ENCODE results near the gene RAPGEF6. TPM values are rescaled to one million over a fixed set of nuclear protein-coding genes. Genes with fewer than 3 reads are reported as not detected.
A peak's percentile ranks its signal among the peaks of the same experiment; 100 is the strongest.

Gene RAPGEF6
- total and polyA plus RNA-seq, 4 experiments from 2014 or later: 18.0 to 121 (median 73.0) TPM

DNA sequence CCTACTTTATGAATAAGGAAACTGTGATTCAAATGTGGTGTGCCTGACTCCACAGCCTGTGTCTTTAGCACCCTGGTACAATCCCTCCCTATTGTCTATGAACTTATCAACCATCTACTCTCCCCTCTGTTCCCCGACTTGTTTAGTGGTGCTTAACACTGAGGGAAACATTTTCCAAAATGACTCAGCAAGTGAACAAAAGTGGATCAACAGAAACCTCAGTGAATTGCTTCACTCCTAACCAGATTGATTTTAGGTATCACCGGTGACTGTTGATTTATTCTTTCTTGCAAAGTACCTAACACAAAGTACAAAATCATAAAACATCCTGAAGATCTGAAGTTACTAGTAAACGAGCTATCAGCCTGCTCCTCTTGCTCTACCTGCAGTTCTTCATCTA lies 42.1 kb upstream of the RAPGEF6 start:
- H3K9me3 ChIP-seq (ENCODE audit: control insufficient read depth in 1 of 2, low read length in 2 of 2): no peaks in the 10 kb centered on the region
- intact Hi-C loops (cut with micrococcal nuclease): loop anchor here (10.0 kb wide), 1 partner anchor 328 kb away; no protein-coding TSS in a partner anchor

DNA sequence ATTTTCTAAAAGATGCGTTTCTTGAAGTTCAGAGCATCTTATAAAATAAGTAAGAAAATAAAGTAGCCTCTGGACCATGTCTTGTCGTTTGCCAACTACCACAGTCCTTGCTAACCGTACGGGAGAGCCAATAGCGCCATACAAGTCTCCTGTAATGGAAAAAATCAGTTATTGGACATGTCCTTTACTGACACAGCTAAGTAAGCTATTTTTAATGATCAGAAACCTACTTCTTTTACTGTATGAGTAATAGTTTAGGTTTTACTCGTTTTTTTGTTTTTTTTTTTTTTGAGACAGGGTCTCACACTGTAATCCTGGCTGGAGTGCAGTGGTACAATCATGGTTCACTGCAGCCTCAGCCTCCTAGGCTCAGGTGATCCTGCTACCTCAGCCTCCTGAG lies 37.7 kb upstream of the RAPGEF6 start:
- H3K27ac ChIP-seq (ENCODE audit: low read depth, low read length): no peak overlapping the region
- H3K27me3 ChIP-seq (ENCODE audit: insufficient read depth, low read length): no peaks in the 10 kb centered on the region
- no peak overlapping the region for H3K27ac Mint-ChIP-seq
- H3K9me3 Mint-ChIP-seq: no peaks in the 10 kb centered on the region
- intact Hi-C loops (cut with micrococcal nuclease): loop anchor here (10.0 kb wide), 1 partner anchor 332 kb away; no protein-coding TSS in a partner anchor
- H3K36me3 ChIP-seq (ENCODE audit: insufficient read depth, low read length): no peaks in the 10 kb centered on the region
- no peaks in the 10 kb centered on the region for H3K9me3 ChIP-seq (ENCODE audit: control insufficient read depth in 1 of 2, low read length in 2 of 2)
- peaks cover 0 to 7% (median 4%) of the 10 kb centered on the region in 4 donors for H3K4me1 Mint-ChIP-seq
- H3K27me3 Mint-ChIP-seq: no peaks in the 10 kb centered on the region
- no peak overlapping the region for H3K4me3 Mint-ChIP-seq
- DNase-seq: no peak
- peaks cover 56 to 69% of the 10 kb centered on the region in 2 donors for H3K36me3 Mint-ChIP-seq
- no peaks in the 10 kb centered on the region for H3K4me1 ChIP-seq (ENCODE audit: insufficient read depth, low read length)
- ChIA-PET POLR2A (ENCODE audit: partially characterized antibody) (interaction anchor here (0.9 kb wide), 1 partner anchor 37 kb away, joined by 3 read pairs; no protein-coding TSS in a partner anchor), CTCF (ENCODE audit: partially characterized antibody) (interaction anchor here (1.0 kb wide), 1 partner anchor 84 kb away, joined by 3 read pairs; no protein-coding TSS in a partner anchor)
- no peak overlapping the region for H3K4me3 ChIP-seq (ENCODE audit: low read length in 2 of 2)

More for the DNA sequence above, 42.1 kb upstream of the RAPGEF6 start:
- H3K9me3 Mint-ChIP-seq: no peaks in the 10 kb centered on the region
- no peak overlapping the region for H3K4me3 Mint-ChIP-seq
- no peaks in the 10 kb centered on the region for H3K4me1 ChIP-seq (ENCODE audit: insufficient read depth, low read length)
- H3K27me3 ChIP-seq (ENCODE audit: insufficient read depth, low read length): no peaks in the 10 kb centered on the region
- no peaks in the 10 kb centered on the region for H3K36me3 ChIP-seq (ENCODE audit: insufficient read depth, low read length)
- ChIA-PET POLR2A (ENCODE audit: partially characterized antibody) (no interaction called here), CTCF (ENCODE audit: partially characterized antibody) (interaction anchor here (1.6 kb wide), 1 partner anchor 87 kb away, joined by 5 read pairs; no protein-coding TSS in a partner anchor)
- H3K27me3 Mint-ChIP-seq: no peaks in the 10 kb centered on the region
- H3K36me3 Mint-ChIP-seq: peaks cover 49 to 51% of the 10 kb centered on the region in 2 donors
- H3K27ac Mint-ChIP-seq: no peak overlapping the region
- H3K4me1 Mint-ChIP-seq: peaks cover 0 to 4% (median 2%) of the 10 kb centered on the region in 4 donors
- H3K4me3 ChIP-seq (ENCODE audit: low read length in 2 of 2): no peak overlapping the region
- H3K27ac ChIP-seq (ENCODE audit: low read depth, low read length): no peak overlapping the region
- no peak for DNase-seq

DNA sequence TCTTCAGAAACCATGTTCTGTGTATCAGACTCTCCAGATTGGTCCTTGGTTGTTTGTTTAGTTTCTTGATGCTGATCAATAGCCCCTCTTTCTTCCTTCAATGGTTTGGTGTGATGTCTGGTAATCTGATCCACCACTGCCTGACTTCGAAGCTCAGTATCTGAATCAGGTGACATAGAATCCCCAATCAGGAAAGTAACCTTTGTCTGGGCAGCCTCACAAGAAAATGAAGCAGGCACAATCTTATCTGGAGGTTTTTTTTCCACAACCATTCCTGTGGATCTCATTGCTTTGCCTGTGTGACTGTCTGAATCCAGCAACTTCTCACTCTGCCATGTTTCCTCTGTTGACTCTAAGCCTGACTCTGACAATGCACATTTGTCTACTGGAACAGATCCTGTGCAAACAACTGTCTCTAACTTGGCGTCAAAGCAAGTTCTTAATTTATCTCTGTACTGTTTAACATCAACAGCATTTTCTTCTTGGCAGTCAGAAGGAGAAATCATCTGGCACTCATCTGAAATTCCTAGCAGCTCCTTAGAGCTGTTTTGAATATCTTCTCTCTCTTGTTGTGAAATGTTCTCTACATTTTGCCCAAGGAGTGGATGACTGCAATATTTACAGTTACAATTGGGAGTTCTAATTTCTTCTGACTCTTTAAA lies 37.1 kb upstream of the RAPGEF6 start:
- DNase-seq: no peak
- Histone ChIP-seq H3K36me3 (ENCODE audit: insufficient read depth, low read length) (no peaks in the 10 kb centered on the region), H3K4me3 (ENCODE audit: low read length in 2 of 2) (no peak overlapping the region), H3K27me3 (ENCODE audit: insufficient read depth, low read length) (no peaks in the 10 kb centered on the region), H3K9me3 (ENCODE audit: control insufficient read depth in 1 of 2, low read length in 2 of 2) (no peaks in the 10 kb centered on the region), H3K27ac (ENCODE audit: low read depth, low read length) (no peak overlapping the region), H3K4me1 (ENCODE audit: insufficient read depth, low read length) (no peaks in the 10 kb centered on the region)
- Mint-ChIP-seq H3K4me3 (peak overlapping the region in 1 of 8 donors; percentile 57), H3K9me3 (no peaks in the 10 kb centered on the region), H3K36me3 (peaks cover 57 to 66% of the 10 kb centered on the region in 2 donors), H3K27ac (peak overlapping the region in 6 of 7 donors; percentile 19 to 85 (median 35)), H3K4me1 (peaks cover 0 to 7% (median 4%) of the 10 kb centered on the region in 4 donors), H3K27me3 (no peaks in the 10 kb centered on the region)
- intact Hi-C loops (cut with micrococcal nuclease): loop anchor here (10.0 kb wide), 1 partner anchor 333 kb away; no protein-coding TSS in a partner anchor
- ChIA-PET CTCF (ENCODE audit: partially characterized antibody) (no interaction called here), POLR2A (ENCODE audit: partially characterized antibody) (interaction anchor here (0.9 kb wide), 1 partner anchor 37 kb away, joined by 3 read pairs; no protein-coding TSS in a partner anchor)

DNA sequence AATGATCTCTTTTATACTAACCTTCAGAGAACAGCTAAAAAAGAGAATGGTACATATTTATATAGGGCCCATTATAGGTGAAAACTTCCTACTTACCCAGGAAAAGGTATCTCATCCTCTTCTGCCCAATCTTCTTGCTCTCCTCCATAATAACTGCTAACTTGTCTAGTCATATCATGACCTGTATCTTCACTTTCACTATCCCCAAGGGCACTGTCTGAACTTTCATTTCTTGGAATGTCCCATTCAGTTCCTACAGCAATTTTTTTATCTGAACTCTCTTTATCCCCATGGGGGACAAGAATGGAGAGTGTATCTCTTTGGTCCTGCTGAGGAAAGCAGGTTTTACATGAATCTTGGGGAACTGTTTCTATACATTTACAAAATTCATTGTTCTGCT lies 36.4 kb upstream of the RAPGEF6 start:
- Mint-ChIP-seq H3K4me3 (no peak overlapping the region), H3K36me3 (peaks cover 56 to 62% of the 10 kb centered on the region in 2 donors), H3K4me1 (peaks cover 0 to 7% (median 4%) of the 10 kb centered on the region in 4 donors), H3K27me3 (no peaks in the 10 kb centered on the region), H3K27ac (peak overlapping the region in 3 of 7 donors; percentile 4 to 45 (median 7)), H3K9me3 (no peaks in the 10 kb centered on the region)
- no peak overlapping the region for H3K4me3 ChIP-seq (ENCODE audit: low read length in 2 of 2)
- no peak overlapping the region for H3K27ac ChIP-seq (ENCODE audit: low read depth, low read length)
- H3K4me1 ChIP-seq (ENCODE audit: insufficient read depth, low read length): no peaks in the 10 kb centered on the region
- CTCF ChIA-PET (ENCODE audit: partially characterized antibody): no interaction called here
- H3K27me3 ChIP-seq (ENCODE audit: insufficient read depth, low read length): no peaks in the 10 kb centered on the region
- intact Hi-C loops (cut with micrococcal nuclease): loop anchor here (10.0 kb wide), 1 partner anchor 333 kb away; no protein-coding TSS in a partner anchor
- no peak for DNase-seq
- H3K36me3 ChIP-seq (ENCODE audit: insufficient read depth, low read length): no peaks in the 10 kb centered on the region
- POLR2A ChIA-PET (ENCODE audit: partially characterized antibody): interaction anchor here (1.0 kb wide), 1 partner anchor 36 kb away, joined by 4 read pairs; no protein-coding TSS in a partner anchor
- H3K9me3 ChIP-seq (ENCODE audit: control insufficient read depth in 1 of 2, low read length in 2 of 2): no peaks in the 10 kb centered on the region

DNA sequence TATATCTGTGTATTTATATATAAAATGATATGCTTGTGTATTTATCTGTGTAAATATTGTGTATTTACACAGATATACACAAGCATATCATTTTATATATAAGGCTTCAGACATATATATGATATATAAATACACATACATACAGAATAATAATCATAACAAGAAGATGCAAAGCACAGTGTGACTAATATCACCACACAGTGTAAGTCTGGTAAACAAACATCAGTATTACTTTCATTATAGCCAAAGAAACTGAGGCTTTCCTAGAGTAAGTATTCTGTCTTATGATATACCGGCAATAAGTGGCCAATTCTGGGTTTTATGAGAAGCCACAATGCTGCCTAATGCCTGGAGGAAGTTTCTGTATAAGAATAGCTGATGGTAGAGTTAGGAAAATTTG lies 29.9 kb upstream of the RAPGEF6 start:
- ChIA-PET CTCF (ENCODE audit: partially characterized antibody) (interaction anchor here (0.9 to 2.5 kb wide), 2 partner anchors 29 to 342 kb away, joined by 3 to 9 read pairs; no protein-coding TSS in a partner anchor), POLR2A (ENCODE audit: partially characterized antibody) (interaction anchor here (1.8 kb wide), 1 partner anchor 29 kb away, joined by 5 read pairs; the partner anchor contains the start of gene RAPGEF6)
- H3K36me3 ChIP-seq (ENCODE audit: insufficient read depth, low read length): peaks cover 5% of the 10 kb centered on the region
- Mint-ChIP-seq H3K27me3 (no peaks in the 10 kb centered on the region), H3K4me3 (no peak overlapping the region), H3K36me3 (peaks cover 57 to 60% of the 10 kb centered on the region in 2 donors), H3K27ac (no peak overlapping the region), H3K4me1 (no peaks in the 10 kb centered on the region), H3K9me3 (peaks cover 0 to 22% (median 11%) of the 10 kb centered on the region in 8 donors)
- intact Hi-C loops (cut with micrococcal nuclease): no loop called here
- no peak overlapping the region for H3K4me3 ChIP-seq (ENCODE audit: low read length in 2 of 2)
- no peak overlapping the region for H3K27ac ChIP-seq (ENCODE audit: low read depth, low read length)
- H3K27me3 ChIP-seq (ENCODE audit: insufficient read depth, low read length): no peaks in the 10 kb centered on the region
- H3K4me1 ChIP-seq (ENCODE audit: insufficient read depth, low read length): no peaks in the 10 kb centered on the region
- DNase-seq: no peak
- no peaks in the 10 kb centered on the region for H3K9me3 ChIP-seq (ENCODE audit: control insufficient read depth in 1 of 2, low read length in 2 of 2)

DNA sequence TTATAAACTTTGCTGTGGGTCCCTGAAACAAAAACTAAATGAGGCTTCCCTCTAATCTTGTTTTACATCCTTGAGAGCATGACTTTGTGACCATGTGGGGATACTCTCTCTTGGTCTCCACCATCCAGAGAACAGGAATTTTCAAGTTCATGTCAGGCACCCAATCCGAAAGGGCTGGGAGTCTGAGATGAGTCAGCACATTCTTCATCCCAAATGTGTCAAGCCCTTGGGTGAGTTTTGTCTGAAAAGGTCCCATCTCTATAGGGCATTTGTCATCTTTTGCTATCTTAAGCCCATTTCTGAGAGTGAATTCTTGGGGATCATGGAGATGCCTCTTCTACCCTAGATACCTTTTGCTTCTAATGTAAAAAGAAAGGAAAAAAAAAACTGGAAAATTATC lies 26.9 kb upstream of the RAPGEF6 start:
- Histone ChIP-seq H3K4me1 (ENCODE audit: insufficient read depth, low read length) (no peaks in the 10 kb centered on the region), H3K36me3 (ENCODE audit: insufficient read depth, low read length) (peaks cover 7% of the 10 kb centered on the region), H3K27me3 (ENCODE audit: insufficient read depth, low read length) (no peaks in the 10 kb centered on the region), H3K9me3 (ENCODE audit: control insufficient read depth in 1 of 2, low read length in 2 of 2) (no peaks in the 10 kb centered on the region), H3K27ac (ENCODE audit: low read depth, low read length) (no peak overlapping the region), H3K4me3 (ENCODE audit: low read length in 2 of 2) (no peak overlapping the region)
- CTCF ChIA-PET (ENCODE audit: partially characterized antibody): no interaction called here
- H3K4me1 Mint-ChIP-seq: peaks cover 0 to 8% (median 0%) of the 10 kb centered on the region in 4 donors
- no peak overlapping the region for H3K27ac Mint-ChIP-seq
- H3K27me3 Mint-ChIP-seq: no peaks in the 10 kb centered on the region
- no peak overlapping the region for H3K4me3 Mint-ChIP-seq
- intact Hi-C loops (cut with micrococcal nuclease): no loop called here
- H3K9me3 Mint-ChIP-seq: peaks cover 0 to 26% (median 12%) of the 10 kb centered on the region in 8 donors
- H3K36me3 Mint-ChIP-seq: peaks cover 55 to 62% of the 10 kb centered on the region in 2 donors
- no peak for DNase-seq
- POLR2A ChIA-PET (ENCODE audit: partially characterized antibody): interaction anchor here (0.6 kb wide), 1 partner anchor 449 kb away, joined by 3 read pairs; no protein-coding TSS in a partner anchor

DNA sequence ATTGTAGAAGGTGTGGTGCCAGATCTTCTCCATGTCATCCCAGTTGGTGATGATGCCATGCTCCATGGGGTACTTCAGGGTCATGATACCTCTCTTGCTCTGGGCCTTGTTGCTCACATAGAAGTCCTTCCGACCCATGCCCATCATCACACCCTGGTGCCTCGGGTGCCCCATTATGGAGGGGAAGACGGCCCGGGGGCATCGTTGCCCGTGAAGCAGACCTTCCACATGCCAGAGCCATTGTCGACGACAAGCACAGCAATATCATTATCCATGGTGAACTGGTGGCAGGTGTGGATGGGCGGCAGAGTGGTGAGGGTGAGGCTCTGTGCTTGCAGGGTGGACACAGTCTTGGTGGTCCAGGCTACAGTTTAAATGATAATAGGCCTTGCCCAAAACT lies 24.8 kb upstream of the RAPGEF6 start:
- no peak overlapping the region for H3K27ac ChIP-seq (ENCODE audit: low read depth, low read length)
- Mint-ChIP-seq H3K27me3 (no peaks in the 10 kb centered on the region), H3K4me3 (no peak overlapping the region), H3K36me3 (peaks cover 58 to 64% of the 10 kb centered on the region in 2 donors), H3K27ac (peak overlapping the region in 1 of 7 donors; percentile 5), H3K9me3 (peaks cover 0 to 26% (median 12%) of the 10 kb centered on the region in 8 donors), H3K4me1 (peaks cover 0 to 8% (median 0%) of the 10 kb centered on the region in 4 donors)
- POLR2A ChIA-PET (ENCODE audit: partially characterized antibody): no interaction called here
- CTCF ChIA-PET (ENCODE audit: partially characterized antibody): interaction anchor here (1.2 kb wide), 1 partner anchor 21 kb away, joined by 3 read pairs; no protein-coding TSS in a partner anchor
- no peak for DNase-seq
- peaks cover 7% of the 10 kb centered on the region for H3K36me3 ChIP-seq (ENCODE audit: insufficient read depth, low read length)
- intact Hi-C loops (cut with micrococcal nuclease): no loop called here
- no peak overlapping the region for H3K4me3 ChIP-seq (ENCODE audit: low read length in 2 of 2)
- H3K4me1 ChIP-seq (ENCODE audit: insufficient read depth, low read length): no peaks in the 10 kb centered on the region
- H3K9me3 ChIP-seq (ENCODE audit: control insufficient read depth in 1 of 2, low read length in 2 of 2): no peaks in the 10 kb centered on the region
- no peaks in the 10 kb centered on the region for H3K27me3 ChIP-seq (ENCODE audit: insufficient read depth, low read length)
